K562 (cell line): Measurements from ENCODE around the gene WTAP. TPM values are rescaled to one million over a fixed set of nuclear protein-coding genes. Genes with fewer than 3 reads are reported as not detected.

Source experiments
- ATAC-seq: fragments of 200-7000 bp; cut with Tn5 transposase; 3 replicates; pipeline ENCODE4 v1.9.1; 2020; ENCODE audit warnings: moderate library complexity
- BruUV-seq: library from RNA; stranded (reverse); fragments of 400-500 nt; replicated peaks from 2 replicates; lab custom pipeline; 2021; lab: Mats Ljungman, UMichigan
- CTCF ChIA-PET: fragments of 300-600 bp; formaldehyde crosslinking; extraction: SDS; loops from one replicate; lab custom pipeline; 2021; ENCODE audit warnings: low intra/inter-chr PET ratio; lab: Yijun Ruan, JAX
- POLR2A ChIA-PET: fragments of 300-600, 350-650 bp; sonication (Branson Sonifier 250); formaldehyde crosslinking; extraction: SDS; loops from one replicate; lab custom pipeline; 2021; ENCODE audit warnings: antibody characterized with exemption, inconsistent platforms; lab: Yijun Ruan, JAX
- DNase-seq, 4 experiments: peaks; one replicate each; pipeline versions ENCODE4 v3.0.0 to v3.0.0-alpha.2; 2011 to 2018; ENCODE audit warnings: low spot score in 3 of 4, mixed read lengths in 3 of 4; ENCODE audit errors: extremely low read depth in 1 of 4
- FAIRE-seq: peaks from 2 replicates; lab custom pipeline; 2011; peaks lifted over from hg19 to GRCh38; lab: Jason Lieb, UNC
- H2AFZ ChIP-seq: 2 replicates; pipeline ENCODE4 v1.6.0; 2011; ENCODE audit warnings: low read depth, low read length, control low read depth, inconsistent platforms
- H3K27ac ChIP-seq: fragments of 200-600 bp; 3 replicates; pipeline ENCODE4 v1.8.0; 2011; ENCODE audit warnings: low read depth, mild to moderate bottlenecking, control low read depth, inconsistent platforms, low read length, moderate library complexity, mixed read lengths; ENCODE audit errors: extremely low read depth
- H3K27me3 ChIP-seq, 2 experiments: fragments of 300-600 bp in 1 of 2; 2 replicates in 1 of 2; 3 replicates in 1 of 2; pipeline versions ENCODE4 v1.6.0 to v1.8.0; 2011; ENCODE audit warnings: inconsistent platforms in 2 of 2, low read length in 2 of 2, mild to moderate bottlenecking in 1 of 2, mixed read lengths in 1 of 2, moderate library complexity in 1 of 2; ENCODE audit not compliant: control insufficient read depth in 2 of 2, insufficient read depth in 2 of 2
- H3K36me3 ChIP-seq: fragments of 300-600 bp; 3 replicates; pipeline ENCODE4 v1.8.0; 2011; ENCODE audit warnings: mild to moderate bottlenecking, low read length, inconsistent platforms; ENCODE audit not compliant: control insufficient read depth, insufficient read depth
- H3K4me1 ChIP-seq, 2 experiments: fragments of 200-600 bp in 1 of 2; replicated peaks in 1 of 2; 2 replicates in 1 of 2; 3 replicates in 1 of 2; pipeline versions ENCODE4 v1.5.1 to v1.8.0; 2011; ENCODE audit warnings: inconsistent platforms in 2 of 2, low read length in 2 of 2, mild to moderate bottlenecking in 1 of 2, mixed read lengths in 1 of 2, moderate library complexity in 1 of 2; ENCODE audit not compliant: control insufficient read depth in 2 of 2, insufficient read depth in 2 of 2
- H3K4me2 ChIP-seq: 2 replicates; pipeline ENCODE4 v1.6.1; 2011; ENCODE audit warnings: low read length, control low read depth, inconsistent platforms, mixed read lengths; ENCODE audit not compliant: insufficient read depth
- H3K4me3 ChIP-seq: fragments of 200-600 bp; sonication (generic), shearing (Covaris generic); 2 replicates; pipeline ENCODE4 v1.5.1; 2016; ENCODE audit warnings: control low read depth, inconsistent platforms
- H3K79me2 ChIP-seq: fragments of 200-600 bp; 3 replicates; pipeline ENCODE4 v1.8.0; 2011; ENCODE audit warnings: low read length, inconsistent platforms; ENCODE audit not compliant: control insufficient read depth, insufficient read depth
- H3K9ac ChIP-seq, 2 experiments: 2 replicates each; pipeline versions ENCODE4 v1.6.0 to v1.6.1; 2011; ENCODE audit warnings: low read depth in 2 of 2, low read length in 2 of 2, control low read depth in 1 of 2, inconsistent platforms in 1 of 2, mild to moderate bottlenecking in 1 of 2, mixed read lengths in 1 of 2; ENCODE audit not compliant: insufficient read depth in 1 of 2
- H3K9me1 ChIP-seq: one replicate; pipeline ENCODE4 v1.6.0; 2011; ENCODE audit warnings: inconsistent platforms, mild to moderate bottlenecking, low read length, moderate library complexity; ENCODE audit not compliant: control insufficient read depth, insufficient read depth
- H3K9me3 ChIP-seq: replicated peaks from 2 replicates; pipeline ENCODE4 v1.5.1; 2011; ENCODE audit warnings: low read depth, low read length, inconsistent platforms; ENCODE audit not compliant: control insufficient read depth, insufficient read depth
- H4K20me1 ChIP-seq: replicated peaks from 2 replicates; pipeline ENCODE4 v1.6.1; 2011; ENCODE audit warnings: low read length, inconsistent platforms, mixed read lengths; ENCODE audit not compliant: control insufficient read depth, insufficient read depth
- CREB3 ChIP-seq: fragments of 450-650 bp; conservative IDR thresholded peaks from 2 replicates; pipeline ENCODE4 v1.6.1; 2016; ENCODE audit warnings: missing genetic modification characterization, low read depth, mild to moderate bottlenecking, missing compliant biosample characterization, moderate library complexity
- KHSRP ChIP-seq: fragments of 450-650 bp; IDR thresholded peaks from 2 replicates; pipeline ENCODE4 v1.6.1; 2017
- POLR2AphosphoS2 ChIP-seq: IDR thresholded peaks from 2 replicates; pipeline ENCODE4 v1.6.1; 2012; ENCODE audit warnings: low read length, improper control_type of control experiment
- POLR2AphosphoS5 ChIP-seq: IDR thresholded peaks from 2 replicates; pipeline ENCODE4 v1.6.1; 2011; ENCODE audit warnings: mild to moderate bottlenecking, low read depth, low read length, moderate library complexity; ENCODE audit not compliant: control insufficient read depth, insufficient read depth
- POLR2B ChIP-seq: fragments of 450-650 bp; IDR thresholded peaks from 2 replicates; pipeline ENCODE4 v1.6.1; 2018; ENCODE audit warnings: low read depth; ENCODE audit not compliant: partially characterized antibody
- POLR2G ChIP-seq: fragments of 200-400 bp; formaldehyde crosslinking; IDR thresholded peaks from 2 replicates; pipeline ENCODE4 v1.6.1; 2017; ENCODE audit warnings: low read depth, mild to moderate bottlenecking, antibody characterized with exemption, low read length, moderate library complexity
- SMAD1 ChIP-seq: fragments of 150-350 bp; IDR thresholded peaks from 2 replicates; pipeline ENCODE4 v1.6.1; 2014; ENCODE audit warnings: low read length, low read depth; ENCODE audit not compliant: partially characterized antibody
- SMARCC2 ChIP-seq: fragments of 450-650 bp; IDR thresholded peaks from 2 replicates; pipeline ENCODE4 v1.6.1; 2017; ENCODE audit warnings: antibody characterized with exemption, moderate library complexity, mild to moderate bottlenecking, low read depth
- TBP ChIP-seq: optimal IDR thresholded peaks from 2 replicates; pipeline ENCODE3; 2011; ENCODE audit warnings: low read depth, low read length, improper control_type of control experiment
- ZNF274 ChIP-seq: IDR thresholded peaks from 2 replicates; pipeline ENCODE4 v1.6.1; 2011; ENCODE audit warnings: low read depth, mild to moderate bottlenecking, low read length, moderate library complexity, borderline replicate concordance
- ZNF584 ChIP-seq: fragments of 200-800 bp; sonication (Bioruptor generic); IDR thresholded peaks from 2 replicates; pipeline ENCODE4 v1.6.1; 2016; ENCODE audit warnings: low read depth, mild to moderate bottlenecking, missing genetic modification characterization, missing compliant biosample characterization
- ZNF717 ChIP-seq: fragments of 250-450 bp; sonication (Bioruptor Pico); IDR thresholded peaks from 2 replicates; pipeline ENCODE4 v1.5.0; 2021
- WGBS: fragments of 100-300 bp; shearing (Covaris generic); methylation state at CpG from one replicate; pipeline ENCODE4 v1.1.6; 2016; ENCODE audit warnings: low coverage, mixed read lengths; ENCODE audit not compliant: insufficient coverage; ENCODE audit errors: missing lambda C conversion rate; 5-methylcytosine and 5-hydroxymethylcytosine counted together
- in situ Hi-C: fragments of 300-500 bp; cut with MboI; formaldehyde crosslinking; loops from 4 replicates; pipeline ENCODE4 v1.15.0; 2018; ENCODE audit warnings: inconsistent platforms, mixed read lengths
- intact Hi-C: fragments of 100-400 bp; cut with micrococcal nuclease; formaldehyde crosslinking; loops from 2 replicates; pipeline ENCODE4 v1.14.2; 2022
- polyA plus RNA-seq, 8 experiments: library from polyadenylated mRNA; depleted of rRNA in 4 of 8; stranded (reverse) in 5 of 8; unstranded in 3 of 8; fragments of >200 nt; fragmentation: Nextera tagmentation in 2 of 8; fragmentation: Illumina TruSeq in 1 of 8; extraction: Ambion mirVana in 2 of 8; extraction: Trizol in 1 of 8; gene quantifications; 2 replicates each; pipeline versions ENCODE4 v1.2.1 to v1.2.3, GENCODE V29; 2011 to 2014; ENCODE audit warnings: inconsistent platforms in 1 of 8, missing spikeins in 1 of 8
- total RNA-seq, 7 experiments: library from RNA; depleted of rRNA in 6 of 7; stranded (reverse); fragments of >200 nt in 6 of 7; fragmentation: Illumina TruSeq in 2 of 7; extraction: Trizol in 2 of 7; gene quantifications; 2 replicates each; pipeline versions ENCODE4 v1.2.1 to v1.2.3, GENCODE V29; 2011 to 2021; ENCODE audit warnings: low replicate concordance in 1 of 7

The WTAP gene
- total and polyA plus RNA-seq, 9 of the 15 experiments (the other 6 are each of a cell fraction or from before 2014, with no cell fraction given) = 52.4 to 156 (median 110) TPM

- TF ChIP-seq TBP (no peak), SMARCC2 (no peak), POLR2G (no peak), ZNF717 (no peak), CREB3 (tag) (no peak), ZNF584 (no peak), ZNF274 (no peak), SMAD1 (no peak)
- TF ChIP-seq, all 486 proteins: peak for 0
Measured at GRCh38 chr6:159772196-159772595, 44.9 kb downstream of the WTAP start (continued).

GRCh38 chr6:159777240-159777904 is 50.1 kb downstream of the WTAP start:
- CTCF ChIA-PET = no interaction called here
- no peak overlapping the region for H3K4me3 ChIP-seq
- peaks cover 17% of the 10 kb centered on the region; the same call in 2 of the 3 replicates for H3K79me2 ChIP-seq
- DNase-seq (peak in 1 of 4 experiments; percentile 7), ATAC-seq (peak; percentile 55), FAIRE-seq (no peak)
- intact Hi-C loops (no loop called here), in situ Hi-C loops (no loop called here)
- no TSS peak for BruUV-seq
- H3K4me1 ChIP-seq = no peaks in the 10 kb centered on the region
- POLR2A ChIA-PET = interaction anchor here (1.0 to 1.6 kb wide), 7 partner anchors 9 to 70 kb away, joined by 3 to 12 read pairs (median 3); partner anchors contain the start of genes MRPL18, TCP1 and WTAP
- no peak overlapping the region for H3K27ac ChIP-seq
- H2AFZ ChIP-seq = no peak overlapping the region
- H3K9me1 ChIP-seq = no peaks in the 10 kb centered on the region
- no peaks in the 10 kb centered on the region for H3K27me3 ChIP-seq
- H3K9ac ChIP-seq = no peak overlapping the region
- peaks cover 5% of the 10 kb centered on the region; the same call in 1 of the 2 replicates for H4K20me1 ChIP-seq
- WGBS = 76% methylated on average over 7 of the region's 7 CpGs
- peaks cover 99% of the 10 kb centered on the region for H3K36me3 ChIP-seq
- no peak overlapping the region for H3K4me2 ChIP-seq
- no peaks in the 10 kb centered on the region for H3K9me3 ChIP-seq
- TF ChIP-seq POLR2AphosphoS2 (peak; percentile 53; the same call in 1 of the 2 replicates), POLR2AphosphoS5 (peak; percentile 32; the same call in 1 of the 2 replicates), KHSRP (0 out of 2 replicates have a peak, but pooled peaks have one; percentile 12), POLR2B (peak; percentile 65)
